AG04449 (cell line): ENCODE results near the gene CADPS.
A peak's percentile ranks its signal among the peaks of the same experiment; 100 is the strongest.

Experiments
- CTCF ChIA-PET: fragments of 350-600 bp; formaldehyde crosslinking; extraction: SDS; loops from one replicate; lab custom pipeline; 2021; ENCODE audit warnings: antibody characterized with exemption; lab: Yijun Ruan, JAX
- POLR2A ChIA-PET: fragments of 400-600, 350-600 bp; formaldehyde crosslinking; extraction: SDS; loops from one replicate; lab custom pipeline; 2020; ENCODE audit warnings: antibody characterized with exemption, inconsistent platforms; lab: Yijun Ruan, JAX
- DNase-seq: peaks from one replicate; pipeline ENCODE4 v3.0.0-alpha.2; 2010; ENCODE audit warnings: low read depth, low spot score
- H3K4me3 ChIP-seq: 2 replicates; pipeline ENCODE4 v1.5.1; 2011; ENCODE audit warnings: low read depth, mild to moderate bottlenecking, control low read depth, low read length
- CTCF ChIP-seq: IDR thresholded peaks from one replicate; pipeline ENCODE4 v1.5.1; 2011; ENCODE audit warnings: mild to moderate bottlenecking, moderate library complexity, low read length, control low read depth, inconsistent platforms; ENCODE audit not compliant: insufficient read depth; ENCODE audit errors: missing control alignments

The CADPS gene

DNA sequence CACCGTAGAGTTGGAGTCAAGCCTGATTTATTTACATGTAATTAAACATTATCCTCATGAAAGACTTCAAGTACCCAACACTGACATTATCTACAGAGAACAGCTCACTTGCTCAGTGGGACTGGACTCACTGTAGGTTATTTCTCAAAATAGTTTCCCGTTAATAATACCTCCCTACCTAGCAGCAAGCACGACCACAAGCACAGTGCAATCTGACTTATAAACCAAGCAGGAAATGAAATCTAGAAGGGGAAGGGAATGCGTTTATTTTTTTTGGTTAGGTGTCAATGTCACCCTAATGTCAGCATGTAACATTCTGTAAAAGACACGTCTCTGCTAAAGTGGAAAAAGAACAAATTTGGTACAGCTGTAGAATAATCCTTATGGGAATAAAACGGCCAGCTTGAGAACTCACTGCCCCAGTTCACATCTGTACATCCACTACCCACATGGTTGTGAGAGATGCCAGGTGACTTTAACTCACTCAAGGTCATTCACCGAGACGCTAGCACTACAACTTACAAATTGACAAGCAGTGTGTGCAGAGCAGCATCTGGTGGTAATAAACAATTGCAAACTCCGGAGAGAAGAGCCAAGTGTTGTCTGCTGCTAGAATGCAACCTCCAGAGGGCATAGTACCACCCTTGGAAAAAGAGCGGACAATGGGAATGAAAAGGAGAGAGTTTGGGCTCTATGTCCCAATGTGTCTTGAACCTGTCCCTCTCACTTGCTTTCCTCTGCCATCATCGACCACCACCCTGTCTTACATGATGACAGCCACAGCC, 242.5 kb downstream of the CADPS start:
- TF ChIP-seq CTCF: no peak
- POLR2A ChIA-PET: no interaction called here
- CTCF ChIA-PET: interaction anchor here (0.9 kb wide), 1 partner anchor 596 kb away, joined by 3 read pairs; no protein-coding TSS in a partner anchor
- H3K4me3 ChIP-seq: no peak overlapping the region
- DNase-seq: no peak

GRCh38 chr3:62631488-62631887, 243.7 kb downstream of the CADPS start:
- no peak for DNase-seq
- POLR2A ChIA-PET: no interaction called here
- no peak overlapping the region for H3K4me3 ChIP-seq
- TF ChIP-seq CTCF: no peak
- CTCF ChIA-PET: interaction anchor here (0.6 kb wide), 1 partner anchor 10 kb away, joined by 4 read pairs; no protein-coding TSS in a partner anchor

DNA sequence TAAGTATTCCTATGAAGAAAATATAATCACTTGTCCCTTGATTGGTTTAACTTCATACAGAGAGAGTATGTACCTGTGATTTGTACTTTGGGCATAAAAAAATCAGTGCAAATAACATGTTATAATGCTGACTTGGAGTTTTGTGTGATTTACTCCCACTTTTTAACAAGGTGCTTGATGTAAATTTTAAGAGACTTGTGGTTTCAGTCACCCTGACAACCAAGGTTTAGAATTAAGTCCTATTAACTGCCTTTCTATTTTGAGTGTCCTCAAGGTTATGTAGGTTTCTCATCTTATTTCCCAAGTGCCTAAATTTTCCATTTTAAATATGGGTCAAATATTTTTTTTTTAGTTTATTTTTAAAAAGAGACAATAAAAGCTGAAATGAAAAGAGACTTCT, 244.6 kb downstream of the CADPS start:
- ChIA-PET POLR2A (no interaction called here), CTCF (no interaction called here)
- DNase-seq: no peak
- H3K4me3 ChIP-seq: no peak overlapping the region
- TF ChIP-seq CTCF: no peak

- TF ChIP-seq CTCF: no peak
- H3K4me3 ChIP-seq: no peak overlapping the region
- no peak for DNase-seq
- POLR2A ChIA-PET: no interaction called here
- CTCF ChIA-PET: interaction anchor here (4.3 to 7.4 kb wide), 4 partner anchors 10 to 607 kb away, joined by 25 to 67 read pairs (median 44); no protein-coding TSS in a partner anchor
Observed at GRCh38 chr3:62625268-62625667, 249.9 kb downstream of the CADPS start.

DNA sequence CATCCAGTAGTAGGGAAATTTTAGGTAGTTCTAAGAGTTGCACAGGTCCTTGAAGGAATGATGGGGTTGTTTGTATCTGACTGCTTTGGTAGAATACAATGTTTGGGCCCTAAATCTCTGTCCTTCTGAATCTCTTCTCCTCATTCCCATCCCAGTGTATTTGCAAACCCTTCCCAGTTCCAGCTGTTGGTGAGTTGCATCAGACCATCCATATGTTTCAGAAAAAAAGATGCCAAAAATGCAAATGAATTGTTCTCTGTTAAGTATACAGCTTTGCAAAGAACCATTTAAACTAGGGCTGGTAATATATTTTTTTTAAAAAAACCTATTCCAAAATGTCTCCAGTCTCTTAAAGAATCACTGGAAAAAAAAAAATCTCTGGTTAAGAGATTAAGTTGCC, 251.0 kb downstream of the CADPS start:
- no peak overlapping the region for H3K4me3 ChIP-seq
- ChIA-PET POLR2A (no interaction called here), CTCF (interaction anchor here (0.9 to 7.4 kb wide), 5 partner anchors 9 to 608 kb away, joined by 3 to 67 read pairs (median 28); no protein-coding TSS in a partner anchor)
- DNase-seq: no peak
- TF ChIP-seq CTCF: no peak

GRCh38 chr3:62622553-62623174, 252.6 kb downstream of the CADPS start:
- H3K4me3 ChIP-seq: no peak overlapping the region
- DNase-seq: no peak
- POLR2A ChIA-PET: no interaction called here
- CTCF ChIA-PET: interaction anchor here (0.6 to 7.4 kb wide), 28 partner anchors 8 to 1209 kb away, joined by 3 to 67 read pairs (median 4); no protein-coding TSS in a partner anchor
- peak; percentile 38 for TF ChIP-seq CTCF
